ENCODE results near the gene PPP1R16B.

Gene PPP1R16B

DNA sequence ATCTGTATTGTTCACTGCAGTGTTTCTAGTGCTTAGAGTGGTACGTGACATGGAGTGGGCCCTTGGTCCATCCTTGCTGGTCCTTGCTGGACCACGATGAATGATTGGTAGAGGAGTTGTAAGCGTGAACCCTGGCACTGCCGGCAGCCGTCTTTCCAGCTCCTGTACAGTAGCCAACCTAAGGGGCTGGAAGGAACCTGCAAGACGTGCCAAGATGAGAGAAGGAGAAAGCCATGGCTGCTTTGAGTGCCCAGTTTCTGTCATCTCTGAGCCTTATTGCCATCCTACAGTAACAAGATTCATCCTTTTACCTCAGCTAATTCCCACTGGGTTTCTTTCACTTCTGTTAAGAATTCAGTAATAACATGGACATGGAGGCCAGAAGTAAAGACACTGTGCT, 162.6 kb downstream of the PPP1R16B start:
- Histone ChIP-seq H3K4me3 (ENCODE audit: low read length) (no peak overlapping the region), H3K27ac (ENCODE audit: low read length) (no peak overlapping the region), H3K9ac (ENCODE audit: low read depth, low read length) (no peak overlapping the region), H3K27me3 (ENCODE audit: insufficient read depth, low read length) (no peaks in the 10 kb centered on the region), H3K9me3 (ENCODE audit: insufficient read depth, low read depth, low read length) (no peaks in the 10 kb centered on the region), H3K36me3 (ENCODE audit: insufficient read depth, low read depth, low read length) (peaks cover 69% of the 10 kb centered on the region), H3K4me1 (ENCODE audit: insufficient read depth, low read length) (peaks cover 4% of the 10 kb centered on the region; the same call in 1 of the 2 replicates)

DNA sequence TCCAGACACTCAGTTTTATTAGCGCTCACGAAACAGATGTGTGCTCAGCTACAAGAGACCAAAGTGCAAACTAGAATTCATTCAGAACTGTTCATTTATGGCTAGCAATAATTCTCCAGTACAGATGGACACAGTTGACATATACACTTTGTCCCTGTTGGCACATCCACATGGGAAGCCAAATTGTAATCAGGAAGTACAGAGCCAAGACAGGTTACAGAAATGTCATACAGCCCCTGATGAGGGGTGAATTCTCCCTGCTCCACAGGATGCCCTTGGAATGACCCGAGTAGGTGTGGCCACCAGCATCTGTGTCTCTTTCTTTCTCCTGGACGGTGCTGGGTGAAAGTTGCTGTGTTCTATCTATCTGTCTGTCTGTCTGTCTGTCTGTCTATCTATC, 164.2 kb downstream of the PPP1R16B start:
- no peaks in the 10 kb centered on the region for H3K9me3 ChIP-seq (ENCODE audit: insufficient read depth, low read depth, low read length)
- H3K4me1 ChIP-seq (ENCODE audit: insufficient read depth, low read length) = no peaks in the 10 kb centered on the region
- no peak overlapping the region for H3K27ac ChIP-seq (ENCODE audit: low read length)
- H3K9ac ChIP-seq (ENCODE audit: low read depth, low read length) = no peak overlapping the region
- H3K4me3 ChIP-seq (ENCODE audit: low read length) = no peak overlapping the region
- H3K27me3 ChIP-seq (ENCODE audit: insufficient read depth, low read length) = no peaks in the 10 kb centered on the region
- peaks cover 83% of the 10 kb centered on the region for H3K36me3 ChIP-seq (ENCODE audit: insufficient read depth, low read depth, low read length)

DNA sequence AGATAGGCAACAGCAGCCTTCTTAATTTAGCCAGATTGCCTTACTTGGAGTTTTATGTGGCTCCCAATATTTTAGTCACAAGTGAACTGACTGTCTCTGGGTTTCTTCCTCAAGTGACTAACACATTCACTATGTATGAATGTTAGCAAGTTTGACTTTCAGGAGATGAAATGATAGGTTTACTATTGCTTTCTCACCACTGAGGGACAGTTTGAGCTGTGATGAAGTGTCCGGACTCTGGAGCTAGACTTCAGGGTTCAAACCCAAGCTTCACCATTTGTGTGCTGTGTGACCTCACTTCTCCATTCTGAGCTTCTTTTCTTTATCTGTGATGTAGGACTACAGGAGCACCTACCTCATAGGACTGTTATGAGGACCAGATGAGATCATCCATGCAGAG, 164.8 kb downstream of the PPP1R16B start:
- Histone ChIP-seq H3K27ac (ENCODE audit: low read length) (no peak overlapping the region), H3K36me3 (ENCODE audit: insufficient read depth, low read depth, low read length) (peaks cover 82% of the 10 kb centered on the region), H3K27me3 (ENCODE audit: insufficient read depth, low read length) (no peaks in the 10 kb centered on the region), H3K9me3 (ENCODE audit: insufficient read depth, low read depth, low read length) (no peaks in the 10 kb centered on the region), H3K4me3 (ENCODE audit: low read length) (no peak overlapping the region), H3K4me1 (ENCODE audit: insufficient read depth, low read length) (no peaks in the 10 kb centered on the region), H3K9ac (ENCODE audit: low read depth, low read length) (no peak overlapping the region)

Data from iPS-20b (cell line).